Thyroid gland (tissue), 4 donors: ENCODE results near the gene KNL1.

Experiments used
- POLR2A ChIP-seq, 2 donors: fragments of 450-650 bp; IDR thresholded peaks; one replicate each; pipeline ENCODE4 v1.6.1; 2017; ENCODE audit warnings: antibody characterized with exemption in 2 of 2, mild to moderate bottlenecking in 2 of 2, moderate library complexity in 1 of 2
- TF ChIP-seq, protein P1 (sequence below), 6 experiments: fragments of 200-600 bp in 3 of 6; fragments of 450-650 bp in 3 of 6; sonication (generic) in 3 of 6; IDR thresholded peaks; one replicate each; pipeline ENCODE4 v1.5.1; 2016 to 2019; ENCODE audit warnings: antibody characterized with exemption in 6 of 6, mild to moderate bottlenecking in 2 of 6, inconsistent platforms in 1 of 6, moderate library complexity in 1 of 6

DNA sequence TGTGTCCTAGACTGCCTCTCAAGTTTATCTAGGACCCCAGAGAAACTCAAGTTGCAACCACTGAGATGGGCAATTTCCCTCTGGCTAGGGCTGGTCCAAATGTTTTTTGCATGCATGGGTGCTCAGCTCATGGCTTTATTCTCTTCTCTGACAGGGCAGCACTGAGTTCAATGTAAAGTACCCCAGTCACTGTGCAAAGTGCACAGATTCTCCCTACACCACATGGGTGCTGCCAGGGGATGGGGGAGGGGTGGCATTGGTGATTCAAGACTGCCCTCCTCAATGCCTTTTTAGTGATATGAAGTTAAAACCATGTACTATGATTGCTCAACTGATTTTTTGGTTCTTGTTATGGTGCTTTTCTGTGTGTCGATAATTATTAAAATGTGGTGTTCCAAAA is 86.1 kb downstream of the KNL1 start:
- TF ChIP-seq, protein P1, sequence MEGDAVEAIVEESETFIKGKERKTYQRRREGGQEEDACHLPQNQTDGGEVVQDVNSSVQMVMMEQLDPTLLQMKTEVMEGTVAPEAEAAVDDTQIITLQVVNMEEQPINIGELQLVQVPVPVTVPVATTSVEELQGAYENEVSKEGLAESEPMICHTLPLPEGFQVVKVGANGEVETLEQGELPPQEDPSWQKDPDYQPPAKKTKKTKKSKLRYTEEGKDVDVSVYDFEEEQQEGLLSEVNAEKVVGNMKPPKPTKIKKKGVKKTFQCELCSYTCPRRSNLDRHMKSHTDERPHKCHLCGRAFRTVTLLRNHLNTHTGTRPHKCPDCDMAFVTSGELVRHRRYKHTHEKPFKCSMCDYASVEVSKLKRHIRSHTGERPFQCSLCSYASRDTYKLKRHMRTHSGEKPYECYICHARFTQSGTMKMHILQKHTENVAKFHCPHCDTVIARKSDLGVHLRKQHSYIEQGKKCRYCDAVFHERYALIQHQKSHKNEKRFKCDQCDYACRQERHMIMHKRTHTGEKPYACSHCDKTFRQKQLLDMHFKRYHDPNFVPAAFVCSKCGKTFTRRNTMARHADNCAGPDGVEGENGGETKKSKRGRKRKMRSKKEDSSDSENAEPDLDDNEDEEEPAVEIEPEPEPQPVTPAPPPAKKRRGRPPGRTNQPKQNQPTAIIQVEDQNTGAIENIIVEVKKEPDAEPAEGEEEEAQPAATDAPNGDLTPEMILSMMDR (IDR thresholded peaks at IDR 0.05): no peak
- TF ChIP-seq POLR2A (IDR thresholded peaks at IDR 0.05): no peak
